GM23338 (cell line): ENCODE data around the gene GORAB. TPM values are rescaled to one million over a fixed set of nuclear protein-coding genes. Genes with fewer than 3 reads are reported as not detected.

Experiments
- ATAC-seq: fragments of 200-7000 bp; cut with Tn5 transposase; 3 replicates; pipeline ENCODE4 v1.9.1; 2020
- DNase-seq: peaks from one replicate; pipeline ENCODE4 v3.0.0-alpha.2; 2015; ENCODE audit warnings: low spot score
- H2AFZ ChIP-seq: fragments of 200-600 bp; sonication (generic); 2 replicates; pipeline ENCODE4 v1.8.0; 2016; ENCODE audit warnings: antibody characterized with exemption, mild to moderate bottlenecking, moderate library complexity
- H3F3A ChIP-seq: fragments of 200-600 bp; sonication (generic); replicated peaks from 2 replicates; pipeline ENCODE4 v1.8.0; 2017; ENCODE audit warnings: antibody characterized with exemption, mixed run types, low read depth
- H3K27ac ChIP-seq: fragments of 200-600 bp; sonication (generic); 2 replicates; pipeline ENCODE4 v1.6.1; 2016; ENCODE audit warnings: low read depth
- H3K27me3 ChIP-seq: fragments of 200-600 bp; sonication (generic); 2 replicates; pipeline ENCODE4 v1.8.0; 2016; ENCODE audit warnings: mild to moderate bottlenecking, mixed run types, moderate library complexity; ENCODE audit not compliant: insufficient read depth
- H3K36me3 ChIP-seq: fragments of 200-600 bp; sonication (generic); 2 replicates; pipeline ENCODE4 v1.8.0; 2016; ENCODE audit warnings: mild to moderate bottlenecking; ENCODE audit not compliant: insufficient read depth
- H3K4me1 ChIP-seq: fragments of 200-600 bp; sonication (generic); 2 replicates; pipeline ENCODE4 v1.8.0; 2016; ENCODE audit warnings: mild to moderate bottlenecking, moderate library complexity; ENCODE audit not compliant: insufficient read depth
- H3K4me2 ChIP-seq: fragments of 200-600 bp; sonication (generic); 2 replicates; pipeline ENCODE4 v1.7.1; 2017; ENCODE audit warnings: mixed run types
- H3K4me3 ChIP-seq: fragments of 200-600 bp; sonication (generic); 2 replicates; pipeline ENCODE4 v1.6.1; 2016; ENCODE audit warnings: mixed run types
- H3K79me2 ChIP-seq: fragments of 200-600 bp; sonication (generic); replicated peaks from 2 replicates; pipeline ENCODE4 v1.8.0; 2017; ENCODE audit warnings: mild to moderate bottlenecking; ENCODE audit not compliant: insufficient read depth
- H3K9me2 ChIP-seq: fragments of 200-600 bp; sonication (generic); 2 replicates; pipeline ENCODE4 v1.8.0; 2017; ENCODE audit not compliant: insufficient read depth
- H4K20me1 ChIP-seq: fragments of 200-600 bp; sonication (generic); replicated peaks from 2 replicates; pipeline ENCODE4 v1.8.0; 2017; ENCODE audit warnings: mild to moderate bottlenecking; ENCODE audit not compliant: insufficient read depth
- H3K27ac Mint-ChIP-seq: 2 replicates; pipeline ENCODE4 v1.8.0; 2020; ENCODE audit warnings: inconsistent platforms, mild to moderate bottlenecking, moderate library complexity, mixed read lengths
- H3K27me3 Mint-ChIP-seq: 3 replicates; pipeline ENCODE4 v1.8.0; 2022; ENCODE audit warnings: low read depth, mild to moderate bottlenecking, moderate library complexity, mixed read lengths, inconsistent platforms; ENCODE audit not compliant: insufficient read depth, poor library complexity
- H3K36me3 Mint-ChIP-seq: 3 replicates; pipeline ENCODE4 v1.8.0; 2021; ENCODE audit warnings: low read depth, mild to moderate bottlenecking, inconsistent platforms, moderate library complexity, mixed read lengths
- H3K4me1 Mint-ChIP-seq: 3 replicates; pipeline ENCODE4 v1.8.0; 2020; ENCODE audit warnings: mild to moderate bottlenecking, inconsistent platforms, mixed read lengths
- H3K4me3 Mint-ChIP-seq: 3 replicates; pipeline ENCODE4 v1.8.0; 2021; ENCODE audit warnings: moderate library complexity, mild to moderate bottlenecking, inconsistent platforms, mixed read lengths
- H3K9me3 Mint-ChIP-seq: 3 replicates; pipeline ENCODE4 v1.8.0; 2020; ENCODE audit warnings: moderate library complexity, mild to moderate bottlenecking, inconsistent platforms, mixed read lengths
- CREB1 ChIP-seq: fragments of 250-450 bp; sonication (Bioruptor Pico); IDR thresholded peaks from 2 replicates; pipeline ENCODE4 v1.5.0; 2020; ENCODE audit warnings: low read depth, mild to moderate bottlenecking, moderate library complexity
- CTCF ChIP-seq, 2 experiments: fragments of 200-600 bp in 1 of 2; sonication (generic) in 1 of 2; conservative IDR thresholded peaks; 2 replicates each; pipeline versions ENCODE4 v1.5.1 to v1.6.1; 2016 to 2017; ENCODE audit warnings: antibody characterized with exemption in 2 of 2, low read depth in 2 of 2, mild to moderate bottlenecking in 2 of 2, moderate library complexity in 1 of 2
- ETS1 ChIP-seq: IDR thresholded peaks from 2 replicates; pipeline ENCODE4 v1.6.1; 2016; ENCODE audit warnings: antibody characterized with exemption
- EZH2 ChIP-seq: fragments of 200-600 bp; sonication (generic); IDR thresholded peaks from one replicate; pipeline ENCODE4 v1.8.0; 2017; ENCODE audit warnings: antibody characterized with exemption, mild to moderate bottlenecking, low read depth; ENCODE audit not compliant: unreplicated experiment
- EZH2phosphoT487 ChIP-seq: fragments of 200-600 bp; sonication (generic); IDR thresholded peaks from one replicate; pipeline ENCODE4 v1.8.1; 2018; ENCODE audit warnings: antibody characterized with exemption; ENCODE audit not compliant: unreplicated experiment
- JUNB ChIP-seq: IDR thresholded peaks from one replicate; pipeline ENCODE4 v1.6.1; 2016; ENCODE audit warnings: antibody characterized with exemption; ENCODE audit not compliant: unreplicated experiment
- NANOG ChIP-seq: IDR thresholded peaks from 2 replicates; pipeline ENCODE4 v1.6.1; 2016; ENCODE audit warnings: antibody characterized with exemption, borderline replicate concordance
- POLR2AphosphoS5 ChIP-seq: IDR thresholded peaks from 2 replicates; pipeline ENCODE4 v1.6.1; 2016; ENCODE audit warnings: antibody characterized with exemption, low read depth
- REST ChIP-seq: IDR thresholded peaks from one replicate; pipeline ENCODE4 v1.6.1; 2018; ENCODE audit warnings: antibody characterized with exemption; ENCODE audit not compliant: unreplicated experiment
- STAT1 ChIP-seq: IDR thresholded peaks from one replicate; pipeline ENCODE4 v1.6.1; 2016; ENCODE audit warnings: antibody characterized with exemption; ENCODE audit not compliant: unreplicated experiment
- ZNF114 ChIP-seq: fragments of 250-450 bp; sonication (Bioruptor Pico); IDR thresholded peaks from 2 replicates; pipeline ENCODE4 v1.5.0; 2020; ENCODE audit warnings: mild to moderate bottlenecking, moderate library complexity
- ZNF331 ChIP-seq: fragments of 250-450 bp; sonication (Bioruptor Pico); IDR thresholded peaks from 2 replicates; pipeline ENCODE4 v1.5.0; 2020; ENCODE audit warnings: low read depth, mild to moderate bottlenecking, moderate library complexity
- ZNF462 ChIP-seq: fragments of 250-450 bp; sonication (Bioruptor Pico); IDR thresholded peaks from 2 replicates; pipeline ENCODE4 v1.5.0; 2020; ENCODE audit warnings: mild to moderate bottlenecking, moderate library complexity
- polyA plus RNA-seq: library from polyadenylated mRNA; unstranded; fragments of >200 nt; fragmentation: Nextera tagmentation; extraction: Ambion mirVana; gene quantifications from 2 replicates; pipeline ENCODE4 v1.2.1, GENCODE V29; 2016
- total RNA-seq: library from RNA; depleted of rRNA; stranded (reverse); fragments of >200 nt; shearing (Covaris generic); gene quantifications from 2 replicates; pipeline ENCODE4 v1.2.3, GENCODE V29; 2014

Gene GORAB
- total and polyA plus RNA-seq, 2 experiments from 2014 or later = 10.4 to 21.1 TPM

GRCh38 chr1:170536924-170537551 is 5.1 kb downstream of the GORAB start:
- H3F3A ChIP-seq = no peaks in the 10 kb centered on the region
- DNase-seq (no peak), ATAC-seq (no peak)
- H3K4me1 ChIP-seq = peaks cover 10% of the 10 kb centered on the region
- H3K9me2 ChIP-seq = no peaks in the 10 kb centered on the region
- Mint-ChIP-seq H3K9me3 (no peaks in the 10 kb centered on the region), H3K4me3 (no peak overlapping the region), H3K36me3 (peaks cover 30% of the 10 kb centered on the region), H3K27me3 (no peaks in the 10 kb centered on the region), H3K27ac (peak overlapping the region; percentile 40; the same call in 1 of the 2 replicates), H3K4me1 (no peaks in the 10 kb centered on the region; the same call in 2 of the 3 replicates)
- no peak overlapping the region for H3K4me2 ChIP-seq
- H4K20me1 ChIP-seq = no peaks in the 10 kb centered on the region
- H3K4me3 ChIP-seq = no peak overlapping the region
- H3K27ac ChIP-seq = no peak overlapping the region
- peaks cover 12% of the 10 kb centered on the region; the same call in 1 of the 2 replicates for H3K36me3 ChIP-seq
- H3K27me3 ChIP-seq = no peaks in the 10 kb centered on the region
- no peak for TF ChIP-seq NANOG
- TF ChIP-seq STAT1 = no peak
- no peak for TF ChIP-seq JUNB
- TF ChIP-seq EZH2phosphoT487 = no peak
- no peak for TF ChIP-seq EZH2
- no peak for TF ChIP-seq ZNF331 (CRISPR knock-in tag)
- TF ChIP-seq REST = no peak
- no peak for TF ChIP-seq CTCF (conservative IDR thresholded peaks at IDR 0.05; ENCODE audit: low read depth in 2 of 2)
- no peak for TF ChIP-seq ETS1
- TF ChIP-seq ZNF462 = no peak
- no peak for TF ChIP-seq CREB1 (CRISPR knock-in tag)
- no peak for TF ChIP-seq ZNF114 (CRISPR knock-in tag)
- no peak for TF ChIP-seq POLR2AphosphoS5
- H3K79me2 ChIP-seq = peaks cover 64% of the 10 kb centered on the region
- no peak overlapping the region for H2AFZ ChIP-seq
